HUDEP-2 (cell line): Measurements from ENCODE around the gene ASIC2.
A peak's percentile ranks its signal among the peaks of the same experiment; 100 is the strongest.

Experiments used
- DNase-seq, 76 experiments: peaks; one replicate each; lab custom pipeline; 2025; ENCODE audit not compliant: unreplicated experiment in 76 of 76; lab: John Stamatoyannopoulos, UW

ASIC2 gene

DNA sequence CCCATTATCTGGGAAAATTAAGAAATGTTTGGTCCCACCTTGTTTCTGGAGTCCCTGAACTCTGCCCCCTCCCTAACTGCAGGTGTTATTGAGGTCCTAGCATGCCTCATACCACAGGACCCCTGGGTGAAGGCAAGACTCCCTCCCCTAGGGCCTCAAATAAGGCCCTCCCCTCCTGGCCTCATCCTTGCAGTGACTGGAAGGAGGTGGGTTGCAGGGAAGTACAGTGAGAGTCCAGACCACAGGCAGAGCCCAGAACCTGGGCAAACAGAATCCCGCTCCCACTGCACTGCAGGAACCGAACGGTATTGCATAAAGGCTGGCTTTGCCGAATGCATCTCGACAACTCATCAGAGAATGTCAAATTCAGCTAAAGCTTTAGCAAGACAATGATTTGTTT lies 126.6 kb downstream of the ASIC2 start:
- no peak for DNase-seq

GRCh38 chr17:33164169-33164881 lies 128.8 kb downstream of the ASIC2 start:
- no peak for DNase-seq

DNA sequence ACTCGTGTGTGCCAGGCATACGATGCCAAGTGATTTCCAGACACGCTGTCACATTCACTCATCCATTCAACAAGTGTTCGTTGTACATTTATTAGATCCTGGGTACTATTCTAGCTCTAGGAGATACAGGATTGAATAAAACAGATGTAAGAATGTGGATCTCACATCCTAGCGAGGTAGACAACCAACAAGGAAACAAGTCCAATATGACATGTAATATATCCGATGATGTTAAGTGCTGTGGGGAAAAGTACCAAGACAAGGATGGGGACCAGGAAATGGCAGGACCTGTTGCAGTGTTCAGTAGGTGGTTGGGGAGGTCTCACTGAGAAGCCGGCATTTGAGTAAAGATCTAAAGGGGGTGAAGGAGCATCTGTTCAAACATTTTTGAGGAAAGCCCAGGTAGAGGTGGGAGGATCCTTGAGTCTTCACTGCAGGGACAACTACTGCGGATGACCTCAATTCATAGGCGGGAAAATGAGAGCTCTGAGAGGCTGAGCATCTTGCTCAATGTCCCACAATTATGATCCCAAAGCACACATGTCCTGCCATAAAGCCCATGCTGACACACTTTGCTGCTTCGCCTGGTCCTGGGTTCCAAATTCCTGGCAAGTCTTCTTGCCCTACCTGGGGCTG lies 129.4 kb downstream of the ASIC2 start:
- no peak for DNase-seq

DNA sequence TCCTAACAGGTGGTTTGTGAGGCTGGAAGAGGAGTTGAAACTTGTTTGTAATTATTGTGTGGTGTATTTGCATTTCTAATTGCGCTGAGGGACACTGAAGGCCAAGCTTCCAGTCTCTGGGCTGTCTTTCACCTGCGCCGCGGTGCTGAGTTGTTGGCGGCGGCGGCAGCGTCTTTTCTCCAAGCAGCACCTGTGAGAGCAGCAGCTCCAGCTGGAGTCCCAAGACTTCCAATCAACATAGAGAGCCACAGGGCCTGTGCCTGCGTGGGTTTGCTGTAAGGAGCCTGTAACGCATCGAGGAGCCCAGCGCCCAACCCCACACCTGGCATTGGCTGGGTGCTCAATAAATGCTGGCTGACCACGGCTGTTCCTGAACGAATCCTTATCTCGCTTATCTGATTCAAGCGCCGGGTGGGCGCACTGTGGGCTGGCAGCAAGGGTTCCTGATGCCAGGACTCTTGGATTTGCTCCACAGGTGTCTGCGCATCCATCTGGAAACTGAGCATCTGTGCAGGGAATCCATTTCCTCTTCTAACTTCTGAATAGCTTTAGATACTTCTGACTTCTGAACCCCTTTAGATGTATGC lies 138.1 kb downstream of the ASIC2 start:
- DNase-seq = no peak

DNA sequence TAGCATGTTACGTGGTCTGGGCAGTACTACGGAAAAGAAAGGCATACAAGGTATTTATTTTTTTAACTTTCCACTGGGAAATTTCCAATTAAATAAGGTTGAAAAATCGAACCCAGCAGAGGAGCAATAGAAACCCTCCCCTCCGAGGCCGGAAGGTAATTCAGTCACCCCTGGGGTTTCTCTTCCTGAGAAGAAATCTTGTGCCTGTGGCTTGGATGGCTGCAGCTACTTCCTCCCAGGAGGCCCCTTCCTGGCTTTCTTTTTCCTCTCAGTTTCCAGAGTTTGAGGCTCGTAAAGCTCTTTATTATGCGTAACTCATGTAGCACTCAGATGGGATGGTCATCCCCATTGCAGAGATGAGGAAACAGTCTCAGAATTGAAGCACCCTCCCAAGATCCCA lies 140.3 kb downstream of the ASIC2 start:
- no peak for DNase-seq

- DNase-seq = no peak
These were observed 141.5 kb downstream of the ASIC2 start for GRCh38 chr17:33151565-33151964.

DNA sequence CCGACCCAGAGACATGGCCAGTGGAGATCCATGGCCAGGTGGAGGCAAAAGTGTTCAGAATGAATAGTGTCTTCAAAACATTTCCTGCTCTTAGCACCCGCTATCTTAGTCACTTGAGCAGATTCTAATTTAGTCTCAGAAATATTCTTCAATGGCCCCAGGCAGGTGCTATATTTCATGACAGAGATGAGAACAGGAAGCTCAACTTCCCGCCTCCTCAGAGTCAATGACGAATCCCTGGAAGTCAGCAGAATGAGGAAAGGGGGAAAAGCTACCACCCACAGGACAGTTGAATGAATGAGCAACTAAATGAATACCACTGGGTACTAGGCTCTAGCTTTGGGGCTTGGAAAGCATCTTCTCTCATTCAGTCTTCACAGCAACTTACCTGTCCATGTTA lies 147.2 kb downstream of the ASIC2 start:
- DNase-seq = no peak

GRCh38 chr17:33144837-33145236 lies 148.3 kb downstream of the ASIC2 start:
- DNase-seq = no peak

DNA sequence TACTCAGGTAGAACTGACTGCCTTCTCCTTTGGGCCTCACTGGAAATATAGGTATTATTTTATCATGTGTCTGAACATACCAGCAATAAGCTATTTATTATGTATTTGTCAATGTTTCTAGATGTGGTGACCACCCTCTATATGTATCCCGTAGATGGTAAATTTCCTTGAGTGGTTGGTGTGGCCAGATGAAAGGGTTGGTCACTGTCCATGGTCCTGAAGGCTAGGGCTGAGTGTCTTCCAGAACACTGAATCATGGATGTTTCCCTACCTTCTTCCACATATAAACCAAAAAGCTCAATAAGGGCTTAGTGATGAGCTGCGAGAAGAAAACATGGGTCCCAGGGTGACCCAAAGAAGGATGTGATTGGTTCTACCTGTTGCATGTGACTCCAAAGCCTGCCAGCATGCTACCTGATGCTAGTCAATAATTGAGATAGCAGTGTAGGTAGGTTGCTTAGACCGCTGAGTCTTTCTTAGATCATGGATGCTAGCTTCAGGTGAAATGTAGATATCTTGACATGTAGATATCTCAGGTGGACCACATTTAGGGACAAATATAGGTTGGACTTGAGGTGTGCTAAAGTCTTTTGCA lies 150.3 kb downstream of the ASIC2 start:
- peak in 26 of 76 experiments; percentile 0 to 27 (median 8) for DNase-seq

GRCh38 chr17:33140413-33141099 lies 152.5 kb downstream of the ASIC2 start:
- no peak for DNase-seq

DNA sequence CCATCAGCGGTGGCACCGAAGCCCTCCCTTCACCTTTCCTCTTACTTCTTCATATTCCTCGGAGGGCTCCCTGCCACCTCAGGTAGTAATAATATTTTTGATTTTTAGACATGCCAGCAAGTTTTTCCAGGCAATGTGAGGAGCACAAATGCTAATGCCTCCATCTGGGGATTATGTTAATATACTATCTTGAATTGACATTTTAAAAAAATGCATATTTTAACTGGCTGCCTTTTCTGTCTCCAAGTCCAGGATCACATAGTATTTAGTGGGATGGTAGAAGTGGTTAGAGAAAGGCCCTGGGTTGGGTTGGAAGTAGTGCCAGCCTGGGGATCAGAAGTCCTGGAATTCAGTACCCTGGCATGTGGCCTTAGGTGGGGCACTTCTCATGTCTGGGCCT lies 154.5 kb downstream of the ASIC2 start:
- DNase-seq = no peak

DNA sequence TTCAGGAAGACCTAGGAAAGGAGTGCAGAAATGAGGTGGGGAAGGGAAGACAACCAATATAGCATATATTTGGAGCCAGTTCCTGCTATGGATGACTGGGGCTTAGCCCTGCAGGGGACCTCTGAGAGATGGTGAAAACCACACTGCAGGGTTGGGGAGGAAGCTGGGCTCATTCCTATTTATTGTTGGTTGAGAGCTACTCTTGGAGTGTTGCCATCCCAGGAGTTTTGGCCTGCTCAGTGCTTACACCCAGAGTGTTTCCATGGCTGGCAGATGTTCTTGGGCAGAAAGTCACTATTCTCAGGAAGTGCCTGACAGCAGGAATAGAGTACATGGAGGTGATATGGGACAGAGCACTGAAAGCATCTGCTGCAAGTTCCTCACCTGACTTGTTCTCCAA lies 155.7 kb downstream of the ASIC2 start:
- no peak for DNase-seq

DNA sequence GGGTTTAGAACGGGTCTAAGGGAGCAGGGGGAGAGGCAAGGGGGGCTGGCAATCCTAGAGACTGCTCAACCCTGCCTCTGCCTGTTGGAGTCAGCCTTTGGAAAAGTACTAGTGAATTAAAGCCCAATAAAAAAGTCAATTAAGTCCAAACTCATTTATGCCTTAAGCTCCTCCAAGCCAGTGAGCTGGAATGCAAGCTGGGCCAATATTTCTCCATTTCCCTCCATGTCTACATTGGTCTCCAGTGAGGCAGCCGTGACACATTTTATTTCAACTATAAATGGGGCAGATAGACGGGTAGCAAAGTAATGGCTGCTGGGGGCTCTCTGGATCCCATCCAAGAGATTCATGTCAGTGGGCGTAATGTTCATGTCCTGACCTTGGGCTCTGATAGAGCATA lies 157.4 kb downstream of the ASIC2 start:
- no peak for DNase-seq

- DNase-seq = no peak
These were observed 161.5 kb downstream of the ASIC2 start for GRCh38 chr17:33131620-33132019.

DNA sequence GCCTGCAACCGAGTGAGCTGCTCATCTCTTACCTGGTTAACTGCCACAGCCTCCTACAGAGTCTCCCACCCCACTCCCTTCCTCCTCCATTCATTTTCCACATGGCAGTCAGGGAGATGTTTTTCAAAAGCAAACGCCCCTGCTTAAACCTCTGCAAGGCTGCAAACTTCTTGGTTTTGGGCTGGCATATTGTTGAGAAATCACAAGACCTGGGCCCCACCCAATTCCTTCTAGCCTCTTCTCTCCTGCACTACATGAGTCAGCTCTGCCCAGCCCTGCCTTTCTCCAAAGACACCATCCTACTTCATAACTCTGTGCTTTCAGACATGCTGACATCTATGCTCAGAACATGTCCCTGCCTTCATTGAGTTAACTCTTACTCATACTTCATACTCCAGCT lies 165.4 kb downstream of the ASIC2 start:
- no peak for DNase-seq

GRCh38 chr17:33126086-33126485 lies 167.0 kb downstream of the ASIC2 start:
- DNase-seq = no peak

- DNase-seq = no peak
These were observed 167.5 kb downstream of the ASIC2 start for GRCh38 chr17:33125552-33125950.

DNA sequence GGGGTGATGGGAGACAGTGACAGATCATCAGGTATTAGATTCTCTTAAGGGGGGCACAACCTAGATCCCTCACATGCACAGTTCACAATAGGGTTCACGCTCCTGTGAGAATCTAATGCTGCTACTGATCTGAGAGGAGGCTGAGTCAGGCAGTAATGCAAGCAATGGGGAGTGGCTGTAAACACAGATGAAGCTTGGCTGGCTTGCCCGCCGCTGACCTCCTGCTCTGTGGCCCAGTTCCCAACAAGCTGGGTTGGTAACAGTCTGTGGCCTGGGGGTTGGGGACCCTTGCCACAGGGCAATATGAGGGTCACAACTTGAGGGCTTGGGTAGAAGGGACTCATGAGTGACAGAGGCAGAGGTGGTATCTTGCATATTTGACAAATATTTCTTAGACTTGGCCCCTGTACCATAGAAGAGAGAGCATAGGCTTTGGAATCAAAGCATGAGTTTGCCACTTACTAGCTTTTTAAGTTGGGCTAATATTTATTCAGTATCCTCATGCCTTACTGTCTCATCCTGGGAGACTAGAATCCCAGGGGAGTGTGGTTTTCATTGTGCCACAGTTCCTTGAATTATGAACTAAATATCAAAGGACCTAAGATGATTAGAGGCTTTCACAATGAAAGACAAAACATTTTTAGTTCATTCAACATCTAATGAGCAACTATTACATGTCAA lies 168.1 kb downstream of the ASIC2 start:
- DNase-seq = no peak

- no peak for DNase-seq
These were observed 168.9 kb downstream of the ASIC2 start for GRCh38 chr17:33124185-33124584.

GRCh38 chr17:33121756-33122155 lies 171.3 kb downstream of the ASIC2 start:
- DNase-seq = no peak

GRCh38 chr17:33121272-33121671 lies 171.8 kb downstream of the ASIC2 start:
- no peak for DNase-seq
